HepG2 (cell line): ENCODE measurements around the gene CLDN9. TPM values are rescaled to one million over a fixed set of nuclear protein-coding genes. Genes with fewer than 3 reads are reported as not detected.

ENCODE experiments used
- CREBL2 ChIP-seq: sonication (generic); formaldehyde crosslinking; IDR thresholded peaks from 2 replicates; pipeline ENCODE4 v1.8.1; 2023; ENCODE audit warnings: missing genetic modification reagents, mild to moderate bottlenecking, borderline replicate concordance
- FLYWCH1 ChIP-seq: sonication (generic); formaldehyde crosslinking; IDR thresholded peaks from 2 replicates; pipeline ENCODE4 v1.8.1; 2023; ENCODE audit warnings: mild to moderate bottlenecking, missing genetic modification reagents
- KDM3A ChIP-seq: IDR thresholded peaks from 2 replicates; pipeline ENCODE4 v1.6.1; 2018; ENCODE audit warnings: low read depth, missing compliant biosample characterization
- MBD4 ChIP-seq: IDR thresholded peaks from 2 replicates; pipeline ENCODE4 v1.6.1; 2012; ENCODE audit warnings: low read length, inconsistent platforms, borderline replicate concordance
- MIER2 ChIP-seq: IDR thresholded peaks from 2 replicates; pipeline ENCODE4 v1.6.1; 2016; ENCODE audit warnings: missing biosample characterization, missing genetic modification reagents
- REST ChIP-seq, 2 experiments: IDR thresholded peaks; 2 replicates each; pipeline ENCODE4 v1.6.1; 2011 to 2012; ENCODE audit warnings: low read length in 2 of 2, borderline replicate concordance in 1 of 2, low read depth in 1 of 2, mild to moderate bottlenecking in 1 of 2, moderate library complexity in 1 of 2
- SPEN ChIP-seq: sonication (generic); formaldehyde crosslinking; IDR thresholded peaks from 2 replicates; pipeline ENCODE4 v1.5.1; 2020; ENCODE audit warnings: low read depth, mild to moderate bottlenecking, missing genetic modification reagents
- TBX2 ChIP-seq: sonication (generic); formaldehyde crosslinking; IDR thresholded peaks from 2 replicates; pipeline ENCODE4 v1.5.0; 2020; ENCODE audit warnings: missing genetic modification reagents, mild to moderate bottlenecking, borderline replicate concordance
- TERF1 ChIP-seq: sonication (generic); formaldehyde crosslinking; IDR thresholded peaks from 2 replicates; pipeline ENCODE4 v1.8.0; 2022; ENCODE audit warnings: mild to moderate bottlenecking, missing genetic modification reagents, moderate library complexity
- TRAFD1 ChIP-seq: sonication (generic); formaldehyde crosslinking; IDR thresholded peaks from 2 replicates; pipeline ENCODE4 v1.5.1; 2020; ENCODE audit warnings: missing genetic modification reagents, mild to moderate bottlenecking, borderline replicate concordance
- XRCC5 ChIP-seq: fragments of 200-400 bp; formaldehyde crosslinking; optimal IDR thresholded peaks from 2 replicates; pipeline ENCODE3; 2017; ENCODE audit warnings: mild to moderate bottlenecking, low read length
- ZKSCAN5 ChIP-seq: sonication (generic); formaldehyde crosslinking; IDR thresholded peaks from 2 replicates; pipeline ENCODE4 v1.5.1; 2020; ENCODE audit warnings: mild to moderate bottlenecking, missing genetic modification reagents
- ZNF264 ChIP-seq: sonication (generic); formaldehyde crosslinking; IDR thresholded peaks from 2 replicates; pipeline ENCODE4 v1.4.0; 2020; ENCODE audit warnings: missing genetic modification reagents
- ZNF451 ChIP-seq: sonication (generic); formaldehyde crosslinking; IDR thresholded peaks from 2 replicates; pipeline ENCODE4 v1.5.0; 2020; ENCODE audit warnings: mild to moderate bottlenecking, missing genetic modification reagents
- ZNF746 ChIP-seq: sonication (generic); formaldehyde crosslinking; IDR thresholded peaks from 2 replicates; pipeline ENCODE4 v1.8.0; 2022; ENCODE audit warnings: mild to moderate bottlenecking, missing genetic modification reagents
- ZSCAN20 ChIP-seq: sonication (generic); formaldehyde crosslinking; IDR thresholded peaks from 2 replicates; pipeline ENCODE4 v1.4.0; 2020; ENCODE audit warnings: missing genetic modification reagents, mild to moderate bottlenecking, borderline replicate concordance
- ZSCAN21 ChIP-seq: sonication (generic); formaldehyde crosslinking; IDR thresholded peaks from 2 replicates; pipeline ENCODE4 v1.8.0; 2022; ENCODE audit warnings: mild to moderate bottlenecking, missing genetic modification reagents, moderate library complexity, borderline replicate concordance
- polyA plus RNA-seq, 8 experiments: library from polyadenylated mRNA; depleted of rRNA in 3 of 8; stranded (reverse) in 7 of 8; unstranded in 1 of 8; fragments of >200 nt; fragmentation: Illumina TruSeq in 4 of 8; extraction: Trizol in 4 of 8; gene quantifications; 2 replicates each; pipeline versions ENCODE4 v1.2.1 to v1.2.3, GENCODE V29; 2011 to 2016; ENCODE audit warnings: low read depth in 4 of 8, missing spikeins in 1 of 8, mixed read lengths in 1 of 8; ENCODE audit not compliant: insufficient read depth in 1 of 8
- total RNA-seq, 5 experiments: library from RNA; depleted of rRNA; stranded (reverse); fragments of >200 nt; fragmentation: Illumina TruSeq; extraction: Trizol; gene quantifications; 2 replicates each; pipeline ENCODE4 v1.2.3, GENCODE V29; 2016; ENCODE audit warnings: low read depth in 1 of 5
- TF ChIP-seq, protein P1 (sequence below): IDR thresholded peaks from 2 replicates; pipeline ENCODE4 v1.6.1; 2016; ENCODE audit warnings: low read depth, borderline replicate concordance
- TF ChIP-seq, protein P2 (sequence below): sonication (generic); formaldehyde crosslinking; IDR thresholded peaks from 2 replicates; pipeline ENCODE4 v1.5.0; 2020; ENCODE audit warnings: missing genetic modification reagents
- TF ChIP-seq, protein P3 (sequence below): sonication (generic); formaldehyde crosslinking; IDR thresholded peaks from 2 replicates; pipeline ENCODE4 v1.4.0; 2020; ENCODE audit warnings: missing genetic modification reagents

Gene CLDN9
- total and polyA plus RNA-seq, 2 of the 13 experiments (the other 11 are each of a cell fraction or from before 2014, with no cell fraction given): 0.15 to 0.26 TPM

DNA sequence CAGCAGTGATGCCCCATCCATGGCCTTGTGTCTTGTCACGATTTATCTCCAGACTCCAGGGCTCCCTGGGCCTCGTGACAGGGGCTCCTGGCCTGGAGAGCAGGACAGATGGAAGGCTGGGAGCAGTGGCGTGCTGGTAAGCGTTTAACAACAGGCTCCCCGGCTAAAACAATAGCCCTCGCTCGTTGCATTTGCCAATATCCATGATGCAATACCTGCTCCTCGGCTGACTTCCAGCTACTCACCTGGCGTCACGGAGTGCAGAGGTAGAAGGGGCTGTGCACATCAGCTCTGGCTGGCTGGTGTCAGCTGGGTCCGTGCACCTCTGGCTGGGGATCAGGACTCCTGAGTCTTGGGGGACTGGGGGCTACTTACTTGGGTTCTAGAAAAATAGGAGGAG lies 25.5 kb downstream of the CLDN9 start (continued):
- TF ChIP-seq, protein P1, sequence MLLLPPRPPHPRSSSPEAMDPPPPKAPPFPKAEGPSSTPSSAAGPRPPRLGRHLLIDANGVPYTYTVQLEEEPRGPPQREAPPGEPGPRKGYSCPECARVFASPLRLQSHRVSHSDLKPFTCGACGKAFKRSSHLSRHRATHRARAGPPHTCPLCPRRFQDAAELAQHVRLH (CRISPR knock-in tag): no peak
- no peak for TF ChIP-seq ZNF264 (CRISPR knock-in tag)
- no peak for TF ChIP-seq TBX2
- no peak for TF ChIP-seq ZNF746
- no peak for TF ChIP-seq MBD4
- no peak for TF ChIP-seq ZKSCAN5
- TF ChIP-seq KDM3A (CRISPR knock-in tag): no peak
- no peak for TF ChIP-seq ZSCAN21
- no peak for TF ChIP-seq MIER2
- no peak for TF ChIP-seq FLYWCH1
- no peak for TF ChIP-seq CREBL2 (CRISPR knock-in tag)
- no peak for TF ChIP-seq ZNF451
- no peak for TF ChIP-seq TERF1 (CRISPR knock-in tag)
- no peak for TF ChIP-seq REST (IDR thresholded peaks at IDR 0.05; ENCODE audit: borderline replicate concordance in 1 of 2, low read depth in 1 of 2, low read length in 2 of 2)
- TF ChIP-seq, protein P2, sequence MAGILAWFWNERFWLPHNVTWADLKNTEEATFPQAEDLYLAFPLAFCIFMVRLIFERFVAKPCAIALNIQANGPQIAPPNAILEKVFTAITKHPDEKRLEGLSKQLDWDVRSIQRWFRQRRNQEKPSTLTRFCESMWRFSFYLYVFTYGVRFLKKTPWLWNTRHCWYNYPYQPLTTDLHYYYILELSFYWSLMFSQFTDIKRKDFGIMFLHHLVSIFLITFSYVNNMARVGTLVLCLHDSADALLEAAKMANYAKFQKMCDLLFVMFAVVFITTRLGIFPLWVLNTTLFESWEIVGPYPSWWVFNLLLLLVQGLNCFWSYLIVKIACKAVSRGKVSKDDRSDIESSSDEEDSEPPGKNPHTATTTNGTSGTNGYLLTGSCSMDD: no peak
- no peak for TF ChIP-seq SPEN (CRISPR knock-in tag)
- no peak for TF ChIP-seq TRAFD1 (CRISPR knock-in tag)
- TF ChIP-seq, protein P3, sequence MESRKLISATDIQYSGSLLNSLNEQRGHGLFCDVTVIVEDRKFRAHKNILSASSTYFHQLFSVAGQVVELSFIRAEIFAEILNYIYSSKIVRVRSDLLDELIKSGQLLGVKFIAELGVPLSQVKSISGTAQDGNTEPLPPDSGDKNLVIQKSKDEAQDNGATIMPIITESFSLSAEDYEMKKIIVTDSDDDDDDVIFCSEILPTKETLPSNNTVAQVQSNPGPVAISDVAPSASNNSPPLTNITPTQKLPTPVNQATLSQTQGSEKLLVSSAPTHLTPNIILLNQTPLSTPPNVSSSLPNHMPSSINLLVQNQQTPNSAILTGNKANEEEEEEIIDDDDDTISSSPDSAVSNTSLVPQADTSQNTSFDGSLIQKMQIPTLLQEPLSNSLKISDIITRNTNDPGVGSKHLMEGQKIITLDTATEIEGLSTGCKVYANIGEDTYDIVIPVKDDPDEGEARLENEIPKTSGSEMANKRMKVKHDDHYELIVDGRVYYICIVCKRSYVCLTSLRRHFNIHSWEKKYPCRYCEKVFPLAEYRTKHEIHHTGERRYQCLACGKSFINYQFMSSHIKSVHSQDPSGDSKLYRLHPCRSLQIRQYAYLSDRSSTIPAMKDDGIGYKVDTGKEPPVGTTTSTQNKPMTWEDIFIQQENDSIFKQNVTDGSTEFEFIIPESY: no peak
- no peak for TF ChIP-seq ZSCAN20 (CRISPR knock-in tag)
- no peak for TF ChIP-seq XRCC5
